GM21786 (cell line): Measurements from ENCODE around the gene CFAP20DC.
"Not testable (repeated sequence)": the region's sequence is repeated elsewhere in the genome, so short reads cannot be mapped to it uniquely, and the experiment has no call there.

ENCODE experiments used
- ATAC-seq: cut with Tn5 transposase; IDR thresholded peaks from one replicate; pipeline ENCODE4 v1.9.1; 2021; ENCODE audit not compliant: unreplicated experiment

The CFAP20DC gene

DNA sequence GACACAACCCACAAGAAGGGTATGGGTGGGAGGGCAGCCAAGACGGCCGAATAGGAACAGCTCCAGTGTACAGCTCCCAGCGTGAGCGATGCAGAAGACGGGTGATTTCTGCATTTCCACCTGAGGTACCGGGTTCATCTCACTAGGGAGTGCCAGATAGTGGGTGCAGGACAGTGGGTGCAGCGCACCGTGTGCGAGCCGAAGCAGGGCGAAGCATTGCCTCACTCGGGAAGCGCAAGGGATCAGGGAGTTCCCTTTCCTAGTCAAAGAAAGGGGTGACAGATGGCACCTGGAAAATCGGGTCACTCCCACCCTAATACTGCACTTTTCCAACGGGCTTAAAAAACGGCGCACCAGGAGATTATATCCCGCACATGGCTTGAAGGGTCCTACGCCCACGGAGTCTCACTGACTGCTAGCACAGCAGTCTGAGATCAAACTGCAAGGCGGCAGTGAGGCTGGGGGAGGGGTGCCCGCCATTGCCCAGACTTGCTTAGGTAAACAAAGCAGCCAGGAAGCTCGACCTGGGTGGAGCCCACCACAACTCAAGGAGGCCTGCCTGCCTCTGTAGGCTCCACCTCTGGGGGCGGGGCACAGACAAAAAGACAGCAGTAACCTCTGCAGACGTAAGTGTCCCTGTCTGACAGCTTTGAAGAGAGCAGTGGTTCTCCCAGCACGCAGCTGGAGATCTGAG is 243.1 kb downstream of the CFAP20DC start:
- ATAC-seq: not testable (repeated sequence)

DNA sequence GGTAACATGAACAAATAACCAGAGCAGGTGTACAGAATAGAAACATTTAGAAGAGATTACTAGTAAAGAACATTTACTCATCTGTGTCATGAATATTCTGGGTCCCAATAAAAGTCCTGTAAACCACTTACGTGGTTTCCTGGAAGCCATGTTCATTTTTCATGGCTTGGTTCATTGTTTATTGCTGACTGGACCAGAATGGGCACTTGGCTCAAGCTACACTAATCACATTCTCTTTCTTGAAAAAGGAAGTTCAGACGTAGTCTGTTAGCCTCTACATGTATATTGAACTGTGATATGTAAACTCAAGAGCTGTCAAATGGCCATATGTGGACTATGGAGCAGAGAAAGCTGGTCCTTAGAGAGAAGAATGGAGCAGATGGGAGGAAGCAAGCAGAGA is 244.9 kb downstream of the CFAP20DC start:
- ATAC-seq: no peak

DNA sequence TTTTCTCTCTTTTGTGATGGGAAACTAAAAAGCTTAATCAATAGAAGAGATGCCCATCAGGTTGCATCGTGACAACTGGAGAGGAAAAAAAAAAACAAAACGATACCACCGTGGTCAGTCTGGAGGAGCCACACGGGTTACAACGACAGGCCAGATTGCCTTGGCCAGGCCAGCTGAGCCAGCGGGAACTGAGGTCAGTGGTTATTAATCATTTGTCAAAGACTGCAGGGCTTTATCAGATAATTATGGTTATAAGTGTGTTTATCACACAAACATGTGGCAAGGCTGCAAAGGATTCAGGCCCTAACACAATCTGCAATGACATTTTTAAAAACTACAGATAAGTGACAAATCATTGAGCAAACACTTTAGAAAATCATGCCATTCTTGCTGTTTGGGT is 248.3 kb downstream of the CFAP20DC start:
- ATAC-seq: no peak

DNA sequence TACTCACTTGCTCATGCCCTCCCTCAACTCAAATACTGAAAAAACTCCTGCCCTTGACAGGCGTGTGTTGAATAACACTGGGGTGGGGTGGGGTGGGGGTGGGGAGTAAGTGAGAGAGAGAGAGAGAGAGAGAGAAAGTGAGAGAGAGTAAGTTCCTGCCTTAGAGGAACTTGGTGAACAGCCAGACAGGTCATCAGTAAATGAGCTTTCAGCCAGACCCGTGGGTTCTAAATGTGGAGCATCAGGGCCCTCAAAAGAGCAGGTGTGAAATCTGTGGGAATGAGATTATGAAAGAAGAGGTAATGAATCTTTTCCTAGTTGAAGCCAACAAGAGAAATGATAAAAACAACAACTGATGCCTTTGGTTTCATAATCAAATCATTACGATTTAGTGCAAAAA is 248.9 kb downstream of the CFAP20DC start:
- ATAC-seq: no peak

DNA sequence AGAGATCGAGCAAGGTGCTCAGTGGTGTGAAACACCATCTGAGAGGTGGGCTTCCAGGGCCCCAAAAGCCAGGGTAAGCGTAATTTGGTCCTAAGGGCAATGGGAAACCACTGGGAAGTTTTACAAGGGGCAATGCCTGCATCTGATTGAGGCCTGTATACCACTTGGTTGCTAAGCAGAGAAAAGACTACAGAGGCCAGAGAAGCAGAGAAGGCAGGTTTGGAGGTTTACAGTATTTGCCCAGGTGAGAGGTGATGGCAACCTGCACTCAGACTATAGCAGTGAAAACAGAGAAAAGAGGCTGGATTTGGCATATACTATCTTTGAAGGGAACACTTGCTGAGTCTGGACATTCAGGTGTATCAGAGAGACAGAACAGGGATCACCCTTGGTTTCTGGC is 249.8 kb downstream of the CFAP20DC start:
- no peak for ATAC-seq

- no peak for ATAC-seq
Observed at GRCh38 chr3:58799271-58799670, 250.6 kb downstream of the CFAP20DC start.

DNA sequence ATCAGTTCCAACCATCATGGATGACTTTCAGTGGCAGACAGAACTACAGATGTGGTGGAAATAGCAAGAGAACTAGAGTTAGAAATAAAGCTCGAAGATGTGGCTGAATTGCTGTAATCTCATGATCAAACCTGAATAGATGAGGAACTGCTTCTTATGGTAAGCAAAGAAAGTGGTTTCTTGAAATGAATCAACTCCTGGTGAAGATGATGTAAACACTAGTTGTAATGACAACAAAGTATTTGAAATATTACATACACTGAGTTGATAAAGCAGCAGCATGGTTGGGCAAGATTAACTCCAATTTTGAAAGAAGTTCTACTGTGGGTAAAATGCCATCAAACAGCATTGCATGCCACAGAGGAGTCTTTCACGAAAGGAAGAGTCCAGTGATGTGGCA is 251.5 kb downstream of the CFAP20DC start:
- no peak for ATAC-seq

DNA sequence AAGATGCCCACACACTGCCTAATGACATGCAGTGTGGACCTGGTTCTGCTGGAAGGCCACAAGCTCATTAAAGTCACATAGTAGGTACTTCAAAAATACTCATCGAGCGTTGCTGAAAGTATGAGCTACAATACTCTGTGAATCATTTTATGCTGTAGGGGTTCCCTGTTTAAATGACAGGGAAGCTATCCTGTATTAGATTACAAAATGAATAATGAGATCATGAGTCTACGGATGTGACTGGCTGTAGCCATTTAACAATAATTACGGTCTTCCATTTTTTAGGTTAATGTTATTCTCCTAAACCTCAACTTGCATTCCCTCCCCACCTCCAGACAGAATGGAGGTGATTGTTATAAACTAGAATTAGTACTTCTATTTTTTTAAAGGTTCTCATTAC is 255.1 kb downstream of the CFAP20DC start:
- ATAC-seq: no peak

DNA sequence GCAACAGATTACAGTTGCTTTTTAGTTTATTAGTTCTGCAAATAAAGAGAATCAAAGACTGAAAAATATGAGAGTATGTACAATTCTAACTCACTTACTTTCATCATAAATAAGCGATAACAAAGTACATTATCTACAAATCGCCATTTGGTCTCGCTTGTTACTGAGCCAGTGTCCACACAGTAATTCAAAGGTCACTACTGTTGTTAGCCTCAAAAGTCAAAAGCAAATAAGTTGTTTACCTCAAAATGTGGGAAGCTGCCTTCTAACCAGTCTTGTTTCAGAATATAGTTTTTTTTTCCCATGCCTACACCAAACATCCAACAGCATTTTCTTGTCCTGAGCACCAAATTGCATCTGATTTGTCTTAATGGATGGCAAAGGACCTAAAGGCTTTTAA is 255.9 kb downstream of the CFAP20DC start:
- no peak for ATAC-seq

- ATAC-seq: no peak
Observed at GRCh38 chr3:58792921-58793451, 256.8 kb downstream of the CFAP20DC start.

DNA sequence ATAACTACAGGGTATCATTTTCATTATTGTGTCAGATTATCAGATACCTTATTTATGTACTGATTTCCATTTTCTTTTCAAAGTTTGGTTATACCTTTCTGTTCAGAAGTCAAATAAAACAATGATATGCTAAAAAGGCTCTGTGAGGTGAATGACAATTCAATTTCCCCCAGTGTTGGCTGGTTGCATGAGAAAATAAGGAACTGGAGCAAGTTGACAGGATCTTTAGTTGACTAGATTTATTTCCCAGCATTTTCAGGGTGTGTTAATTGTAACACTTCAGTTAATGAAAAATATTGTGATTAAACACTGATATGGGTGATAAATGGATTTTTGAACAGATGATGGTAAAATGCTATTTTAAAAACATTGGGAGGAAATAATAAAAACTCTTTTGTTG is 260.4 kb downstream of the CFAP20DC start:
- no peak for ATAC-seq

DNA sequence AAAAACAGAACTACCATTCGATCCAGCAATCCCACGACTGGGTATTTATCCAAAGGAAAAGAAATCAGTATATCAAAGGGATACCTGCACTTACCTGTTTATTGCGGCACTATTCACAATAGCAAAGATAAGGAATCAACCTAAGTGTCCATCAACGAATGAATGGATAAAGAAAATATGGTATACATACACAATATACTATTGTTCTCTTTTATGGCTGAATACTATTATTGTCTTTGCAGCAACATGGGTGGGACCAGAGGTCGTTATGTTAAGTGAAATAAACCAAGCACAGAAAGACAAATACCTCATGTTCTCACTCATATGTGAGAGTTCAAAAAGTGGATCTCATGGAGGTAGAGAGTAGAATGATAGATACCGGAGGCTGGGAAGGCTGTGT is 264.9 kb downstream of the CFAP20DC start:
- no peak for ATAC-seq

DNA sequence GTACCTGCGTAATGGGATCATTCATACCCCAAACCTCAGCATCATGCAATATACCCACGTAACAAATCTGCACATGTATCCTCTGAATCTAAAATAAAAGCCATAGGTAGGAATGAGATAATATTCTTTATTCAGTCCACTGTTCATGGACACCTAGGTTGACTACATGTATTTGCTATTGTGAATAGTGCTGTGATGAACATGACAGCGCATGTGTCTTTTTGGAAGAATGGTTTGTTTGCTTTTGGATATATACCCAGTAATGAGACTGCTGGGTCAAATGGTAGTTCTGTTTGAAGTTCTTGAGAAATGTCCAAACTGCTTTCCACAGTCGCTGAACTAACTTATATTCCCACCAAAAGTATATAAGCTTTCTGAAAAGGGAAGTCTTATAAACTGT is 265.4 kb downstream of the CFAP20DC start:
- no peak for ATAC-seq

- ATAC-seq: no peak
Observed at GRCh38 chr3:58783845-58784244, 266.0 kb downstream of the CFAP20DC start.

DNA sequence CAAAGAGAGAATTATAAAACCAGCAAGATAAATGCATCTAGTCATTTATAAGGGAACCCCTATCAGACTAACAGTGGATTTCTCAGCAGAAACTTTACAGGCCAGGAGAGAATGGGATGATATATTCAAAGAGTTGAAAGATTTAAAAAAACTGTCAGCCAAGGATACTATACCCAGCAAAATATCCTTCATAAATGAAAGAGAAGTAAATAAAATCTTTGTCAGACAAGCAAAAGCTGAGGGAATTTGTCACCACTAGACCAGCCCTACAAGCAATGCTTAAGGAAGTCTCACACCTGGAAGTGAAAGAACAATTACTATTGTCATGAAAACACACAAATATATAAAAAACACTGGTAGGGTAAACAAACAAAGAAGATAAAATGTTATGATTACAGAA is 269.9 kb downstream of the CFAP20DC start:
- ATAC-seq: no peak

- no peak for ATAC-seq
Observed at GRCh38 chr3:58776231-58776630, 273.6 kb downstream of the CFAP20DC start.

GRCh38 chr3:58772462-58772861 is 277.4 kb downstream of the CFAP20DC start:
- no peak for ATAC-seq

- ATAC-seq: no peak
Observed at GRCh38 chr3:58769065-58769464, 280.8 kb downstream of the CFAP20DC start.

GRCh38 chr3:58766587-58767282 is 283.1 kb downstream of the CFAP20DC start:
- no peak for ATAC-seq

GRCh38 chr3:58755150-58755549 is 294.7 kb downstream of the CFAP20DC start:
- ATAC-seq: no peak

DNA sequence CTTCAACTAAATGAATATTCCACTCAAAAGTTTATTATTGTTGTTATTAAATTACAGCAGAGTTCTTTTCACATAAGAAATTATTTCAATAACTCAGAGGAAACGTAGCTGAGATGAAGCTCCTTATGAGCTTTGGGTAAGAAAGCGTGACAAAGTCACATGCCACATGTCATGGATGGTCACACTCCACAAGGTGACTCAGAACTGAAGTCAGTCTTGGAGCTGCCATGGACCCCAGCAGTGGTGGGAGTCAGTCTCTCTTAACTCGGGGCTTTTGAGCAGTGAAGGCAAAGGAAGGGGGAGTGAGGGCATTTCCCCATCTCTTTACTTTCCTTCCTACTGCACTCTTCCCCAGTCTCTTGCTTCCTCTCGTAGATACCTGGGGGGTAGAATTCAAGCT is 295.8 kb downstream of the CFAP20DC start:
- ATAC-seq: no peak

DNA sequence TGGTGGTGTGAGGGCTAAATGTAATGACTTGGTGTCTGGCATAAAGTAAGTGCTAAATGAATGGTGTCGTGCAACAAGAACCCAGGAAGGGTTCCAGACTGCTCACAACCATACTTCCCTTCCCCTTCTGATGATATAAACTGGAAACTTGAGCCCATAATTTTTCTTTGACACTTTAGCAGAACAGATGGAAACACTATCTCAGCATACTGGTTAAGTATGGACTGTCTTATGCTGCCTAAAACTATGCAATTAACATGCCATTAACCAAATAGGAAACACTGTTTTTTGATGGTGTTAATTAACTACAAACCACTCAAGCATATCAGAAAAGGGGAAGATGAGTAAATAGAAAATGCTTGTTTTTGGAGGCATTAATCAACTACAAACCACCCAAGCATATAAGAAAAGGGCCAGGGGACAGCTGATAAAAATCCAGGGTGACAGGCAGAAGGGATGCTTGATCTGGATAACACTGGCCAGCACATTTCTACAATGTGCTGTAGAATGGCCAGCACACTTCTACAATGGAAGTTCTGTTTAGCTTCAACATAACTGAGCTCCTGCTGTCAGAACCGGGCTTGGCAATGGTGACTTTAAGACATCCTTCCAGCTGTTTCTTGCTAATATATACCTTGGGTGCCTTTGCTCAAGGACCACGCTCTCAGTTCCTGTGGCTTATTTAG is 297.8 kb downstream of the CFAP20DC start:
- ATAC-seq: no peak
